Activated CD8-positive, alpha-beta T cell treated with anti-CD3 and anti-CD28 coated beads, Interleukin-2, amount 10 ng/mL, durations not matched to agents 7 days and 5 days (primary cell): Measurements from ENCODE around the gene GALNT18. TPM values are rescaled to one million over a fixed set of nuclear protein-coding genes. Genes with fewer than 3 reads are reported as not detected.

Experiments
- ATAC-seq: fragments of 150-1000 bp; cut with Tn5 transposase; one replicate; pipeline ENCODE4 v1.10.0; 2021; ENCODE audit warnings: moderate library complexity
- CTCF ChIA-PET: fragments of 350-600 bp; sonication (Branson Sonifier 250); formaldehyde crosslinking; loops from one replicate; lab custom pipeline; 2021; ENCODE audit warnings: antibody characterized with exemption; lab: Charles Lee
- POLR2A ChIA-PET: fragments of 350-600 bp; sonication (Branson Sonifier 250); formaldehyde crosslinking; loops from one replicate; lab custom pipeline; 2021; ENCODE audit warnings: antibody characterized with exemption; lab: Charles Lee
- DNase-seq: peaks from one replicate; pipeline ENCODE4 v3.0.0-alpha.2; 2020
- H3K27ac Mint-ChIP-seq: one replicate; pipeline ENCODE4 v1.8.0; 2021; ENCODE audit warnings: mild to moderate bottlenecking, mixed read lengths
- H3K27me3 Mint-ChIP-seq: one replicate; pipeline ENCODE4 v1.8.0; 2021; ENCODE audit warnings: low read depth, mixed read lengths
- H3K36me3 Mint-ChIP-seq: one replicate; pipeline ENCODE4 v1.8.0; 2021; ENCODE audit warnings: low read depth, mixed read lengths
- H3K4me1 Mint-ChIP-seq: one replicate; pipeline ENCODE4 v1.8.0; 2021; ENCODE audit warnings: low read depth, mixed read lengths
- H3K4me3 Mint-ChIP-seq: one replicate; pipeline ENCODE4 v1.8.0; 2021; ENCODE audit warnings: mild to moderate bottlenecking, mixed read lengths
- H3K9me3 Mint-ChIP-seq: one replicate; pipeline ENCODE4 v1.8.0; 2022; ENCODE audit warnings: mixed read lengths; ENCODE audit not compliant: insufficient read depth
- total RNA-seq, 2 experiments: library from RNA; stranded (reverse); gene quantifications; one replicate each; pipeline ENCODE4 v1.2.3, GENCODE V29; 2021

Gene GALNT18
- total RNA-seq, 2 experiments from 2014 or later, result 0.23 to 0.42 TPM

DNA sequence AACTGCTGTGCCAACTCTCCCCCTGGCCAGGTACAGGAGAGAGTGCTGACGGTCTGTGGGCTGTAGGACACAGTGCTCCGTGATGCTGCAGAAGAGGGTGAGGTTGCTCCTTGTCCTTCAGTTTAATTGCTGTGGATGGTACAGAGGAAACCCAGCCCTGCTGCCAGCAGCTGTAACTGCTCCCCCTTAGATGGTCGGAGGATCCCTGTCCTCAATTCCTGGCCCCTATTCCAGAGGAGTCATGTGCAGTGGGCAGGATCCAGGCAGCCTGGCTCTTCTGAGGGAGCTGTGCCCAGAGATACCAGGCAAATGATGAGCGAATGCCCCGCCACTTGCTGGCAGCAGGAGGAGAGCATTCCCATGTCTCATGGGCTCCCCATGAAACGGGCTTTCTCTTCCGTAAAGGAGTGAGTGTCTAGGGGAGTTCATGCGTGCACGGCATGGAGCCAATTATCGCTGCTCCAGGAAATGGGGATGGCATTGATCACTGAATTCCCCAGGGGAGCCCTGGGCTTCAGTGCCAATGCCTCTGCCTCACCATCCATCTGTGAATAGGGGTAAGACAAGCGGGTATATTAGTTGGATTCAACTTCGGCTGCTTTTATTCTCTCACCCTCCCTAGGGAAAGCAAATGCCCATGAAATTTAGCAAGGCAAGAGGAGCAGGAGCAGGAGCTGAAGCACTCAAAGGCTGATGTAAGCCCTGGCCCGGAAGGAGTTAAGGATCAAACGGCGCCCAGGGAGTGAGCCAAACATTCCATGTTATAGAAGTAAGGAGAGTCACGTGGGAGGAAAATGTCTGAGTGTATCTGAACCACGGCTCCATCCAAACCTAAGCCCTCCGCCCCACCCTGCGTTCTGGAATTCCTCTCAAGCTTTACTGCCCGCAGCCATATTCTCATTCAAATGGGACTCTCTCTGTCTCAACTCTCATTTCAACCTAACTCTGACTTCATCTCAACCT lies 217.8 kb downstream of the GALNT18 start:
- Mint-ChIP-seq H3K4me3 (no peak overlapping the region), H3K36me3 (no peaks in the 10 kb centered on the region), H3K27me3 (peaks cover 2% of the 10 kb centered on the region), H3K27ac (no peak overlapping the region), H3K9me3 (no peaks in the 10 kb centered on the region), H3K4me1 (no peaks in the 10 kb centered on the region)
- ATAC-seq (no peak), DNase-seq (no peak)
- POLR2A ChIA-PET, result no interaction called here
- CTCF ChIA-PET, result no interaction called here

DNA sequence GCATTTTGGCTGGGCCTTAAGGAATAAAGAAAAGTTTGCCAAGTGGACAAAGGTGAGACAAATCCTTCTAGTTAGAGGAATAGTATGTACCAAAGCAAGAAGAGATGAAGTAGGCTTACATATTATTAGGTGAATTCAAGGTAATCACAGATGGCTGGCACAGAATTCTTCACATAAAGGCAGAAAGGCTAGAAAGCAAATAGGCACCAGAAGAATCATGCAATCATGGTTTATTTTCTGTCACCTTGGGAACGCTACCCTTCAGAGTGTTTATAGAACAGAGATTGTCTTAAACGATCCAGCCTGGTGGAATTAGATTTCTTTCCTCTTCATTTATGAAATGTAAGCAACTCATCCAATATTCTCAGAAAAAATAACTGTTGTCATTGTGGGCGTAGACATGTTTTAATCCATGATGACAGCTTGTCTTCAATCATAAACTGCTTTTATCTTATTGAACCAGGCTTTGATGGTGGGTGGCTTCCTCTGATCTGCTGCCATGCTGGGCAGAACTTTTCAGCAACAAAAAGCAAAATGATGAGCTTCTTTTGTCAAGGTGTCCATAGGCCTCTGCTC lies 219.8 kb downstream of the GALNT18 start:
- DNase-seq (no peak), ATAC-seq (no peak)
- Mint-ChIP-seq H3K36me3 (no peaks in the 10 kb centered on the region), H3K4me3 (no peak overlapping the region), H3K9me3 (no peaks in the 10 kb centered on the region), H3K4me1 (no peaks in the 10 kb centered on the region), H3K27ac (no peak overlapping the region), H3K27me3 (peaks cover 2% of the 10 kb centered on the region)
- ChIA-PET CTCF (interaction anchor here (1.3 kb wide), 1 partner anchor 386 kb away, joined by 6 read pairs; no protein-coding TSS in a partner anchor), POLR2A (no interaction called here)

DNA sequence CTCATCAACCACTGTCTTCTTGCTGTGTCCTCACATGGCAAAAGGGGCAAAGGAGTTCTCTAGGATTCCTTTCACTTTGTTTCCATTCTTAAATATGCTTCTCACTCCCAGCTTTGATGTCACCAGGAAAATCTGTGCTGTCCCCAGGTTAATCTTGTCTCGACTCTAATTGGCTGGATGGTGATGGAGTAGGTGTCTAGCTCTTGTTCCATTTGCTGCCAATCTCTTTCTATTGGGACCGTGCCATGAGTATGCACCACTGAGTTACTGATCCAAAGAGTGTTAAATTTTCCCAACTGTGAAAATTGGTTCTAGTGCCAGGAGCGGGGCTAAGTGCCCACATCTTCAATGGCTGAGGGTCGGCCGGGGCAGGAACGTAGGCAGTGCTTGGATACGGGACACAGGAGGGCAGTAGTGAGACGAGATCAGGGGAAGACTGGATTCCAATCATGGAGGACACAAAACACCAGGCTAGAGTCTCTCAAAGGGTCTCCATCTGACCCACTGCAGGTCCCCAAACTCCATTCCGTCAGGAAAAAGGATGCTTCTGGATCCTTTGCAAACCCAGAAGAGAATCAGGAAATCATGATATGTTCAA lies 221.1 kb downstream of the GALNT18 start:
- Mint-ChIP-seq H3K4me3 (no peak overlapping the region), H3K9me3 (no peaks in the 10 kb centered on the region), H3K27me3 (peaks cover 2% of the 10 kb centered on the region), H3K36me3 (no peaks in the 10 kb centered on the region), H3K27ac (no peak overlapping the region), H3K4me1 (no peaks in the 10 kb centered on the region)
- ATAC-seq, result no peak
- POLR2A ChIA-PET, result no interaction called here
- CTCF ChIA-PET, result interaction anchor here (1.2 to 1.7 kb wide), 4 partner anchors 8 to 387 kb away, joined by 3 to 6 read pairs (median 3); no protein-coding TSS in a partner anchor
- no peak for DNase-seq

DNA sequence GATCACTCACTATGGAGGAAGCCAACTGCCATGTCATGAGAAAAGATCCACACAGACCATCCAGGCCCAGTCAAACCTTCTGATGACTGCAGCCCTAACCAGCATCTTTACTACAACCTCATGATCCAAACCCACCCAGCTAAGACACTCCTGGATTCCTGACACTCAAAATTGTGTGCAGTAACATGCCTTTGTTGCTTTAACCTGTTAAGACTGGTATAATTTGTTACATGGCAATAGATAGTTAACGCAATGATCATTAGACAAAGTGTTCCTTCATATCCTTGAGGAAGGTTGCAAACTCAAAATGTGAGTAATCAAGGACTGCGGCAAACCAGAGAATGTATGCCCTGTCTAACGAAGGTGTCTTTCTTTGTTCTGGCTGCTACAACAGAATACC lies 221.7 kb downstream of the GALNT18 start:
- ChIA-PET CTCF (interaction anchor here (1.2 to 1.7 kb wide), 3 partner anchors 9 to 371 kb away, joined by 3 read pairs; no protein-coding TSS in a partner anchor), POLR2A (no interaction called here)
- DNase-seq, result no peak
- Mint-ChIP-seq H3K9me3 (no peaks in the 10 kb centered on the region), H3K4me1 (no peaks in the 10 kb centered on the region), H3K27me3 (peaks cover 3% of the 10 kb centered on the region), H3K4me3 (no peak overlapping the region), H3K27ac (no peak overlapping the region), H3K36me3 (no peaks in the 10 kb centered on the region)
- no peak for ATAC-seq

DNA sequence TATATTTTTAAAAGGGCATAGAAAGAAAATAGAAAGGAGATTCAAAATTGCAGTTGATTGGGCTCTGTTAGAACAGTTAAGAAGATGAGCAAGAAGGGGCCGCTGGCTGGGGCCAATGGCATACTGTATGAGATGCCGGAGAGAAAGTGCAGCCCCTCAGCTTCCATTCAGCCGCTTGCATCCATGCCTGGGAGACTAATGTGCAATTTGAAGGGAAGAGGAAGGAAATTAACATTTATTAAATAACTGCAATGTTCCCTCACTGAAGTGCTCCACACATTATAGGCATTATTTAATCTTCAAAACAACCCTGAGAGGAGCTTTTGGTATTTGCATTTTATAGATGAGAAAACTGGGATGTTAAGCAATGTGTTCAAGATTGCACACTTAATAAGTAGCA lies 224.0 kb downstream of the GALNT18 start:
- no peaks in the 10 kb centered on the region for H3K9me3 Mint-ChIP-seq
- DNase-seq (no peak), ATAC-seq (no peak)
- H3K4me3 Mint-ChIP-seq, result no peak overlapping the region
- no peaks in the 10 kb centered on the region for H3K36me3 Mint-ChIP-seq
- H3K27me3 Mint-ChIP-seq, result peaks cover 3% of the 10 kb centered on the region
- CTCF ChIA-PET, result interaction anchor here (1.8 kb wide), 1 partner anchor 389 kb away, joined by 6 read pairs; no protein-coding TSS in a partner anchor
- POLR2A ChIA-PET, result no interaction called here
- H3K27ac Mint-ChIP-seq, result no peak overlapping the region
- H3K4me1 Mint-ChIP-seq, result no peaks in the 10 kb centered on the region

DNA sequence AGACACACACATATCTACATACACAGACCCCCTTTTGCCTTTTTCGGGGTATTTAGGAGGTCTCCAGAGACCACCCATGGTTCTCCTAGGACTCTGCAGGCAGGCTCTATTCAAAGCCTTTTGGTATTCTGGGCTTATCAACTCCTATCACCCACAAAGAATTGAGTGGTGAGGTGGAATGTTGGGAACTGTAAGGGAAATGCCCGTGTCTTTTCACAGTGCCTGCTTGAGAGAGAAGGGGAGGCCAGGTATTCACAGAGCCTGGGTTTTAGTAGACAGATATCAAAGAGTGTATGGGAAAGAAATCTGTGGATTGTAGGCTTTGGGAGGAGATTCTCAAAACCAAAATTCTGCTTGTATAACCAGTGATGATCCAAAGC lies 224.8 kb downstream of the GALNT18 start:
- no peaks in the 10 kb centered on the region for H3K36me3 Mint-ChIP-seq
- no peak overlapping the region for H3K4me3 Mint-ChIP-seq
- H3K27ac Mint-ChIP-seq, result no peak overlapping the region
- H3K9me3 Mint-ChIP-seq, result no peaks in the 10 kb centered on the region
- DNase-seq, result no peak
- H3K27me3 Mint-ChIP-seq, result peaks cover 3% of the 10 kb centered on the region
- POLR2A ChIA-PET, result no interaction called here
- no peak for ATAC-seq
- no peaks in the 10 kb centered on the region for H3K4me1 Mint-ChIP-seq
- CTCF ChIA-PET, result no interaction called here

DNA sequence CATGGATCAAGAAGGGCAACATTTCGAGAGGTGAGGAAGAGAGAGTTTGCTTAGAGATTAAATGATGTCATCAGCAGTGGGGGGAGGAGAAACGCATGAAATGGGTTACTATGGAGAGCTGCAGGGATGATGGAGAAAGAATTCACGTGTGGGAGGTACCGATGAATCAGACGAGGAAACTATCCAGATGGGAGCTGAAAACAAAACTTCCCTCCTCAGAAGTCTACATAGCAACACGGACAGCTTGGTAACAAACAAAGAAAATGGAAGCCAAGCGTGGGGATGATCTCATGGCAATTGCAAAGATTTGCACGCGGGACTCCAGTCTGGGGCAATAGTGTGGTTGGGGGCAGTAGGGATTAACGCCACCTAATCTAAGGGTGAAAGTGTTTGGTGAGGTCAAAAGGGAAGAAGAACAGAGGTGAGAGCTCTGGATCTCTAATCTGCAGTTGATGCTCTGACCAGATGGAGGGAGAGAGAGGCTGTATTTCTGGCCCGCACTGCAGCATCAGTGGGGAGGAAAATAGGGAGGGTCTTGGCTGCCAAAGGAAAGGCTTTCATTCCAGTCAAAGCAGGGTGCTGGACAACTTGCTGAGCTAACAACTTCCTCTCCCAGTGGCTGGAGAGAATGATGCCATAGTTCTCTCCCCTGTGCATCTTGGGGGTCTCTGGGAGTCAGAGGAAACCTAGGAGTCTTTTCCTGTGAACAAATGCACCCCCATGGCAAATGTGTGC lies 225.3 kb downstream of the GALNT18 start:
- no peaks in the 10 kb centered on the region for H3K9me3 Mint-ChIP-seq
- no peak overlapping the region for H3K27ac Mint-ChIP-seq
- CTCF ChIA-PET, result no interaction called here
- ATAC-seq (no peak), DNase-seq (no peak)
- H3K4me1 Mint-ChIP-seq, result no peaks in the 10 kb centered on the region
- no peak overlapping the region for H3K4me3 Mint-ChIP-seq
- POLR2A ChIA-PET, result no interaction called here
- peaks cover 3% of the 10 kb centered on the region for H3K27me3 Mint-ChIP-seq
- no peaks in the 10 kb centered on the region for H3K36me3 Mint-ChIP-seq

DNA sequence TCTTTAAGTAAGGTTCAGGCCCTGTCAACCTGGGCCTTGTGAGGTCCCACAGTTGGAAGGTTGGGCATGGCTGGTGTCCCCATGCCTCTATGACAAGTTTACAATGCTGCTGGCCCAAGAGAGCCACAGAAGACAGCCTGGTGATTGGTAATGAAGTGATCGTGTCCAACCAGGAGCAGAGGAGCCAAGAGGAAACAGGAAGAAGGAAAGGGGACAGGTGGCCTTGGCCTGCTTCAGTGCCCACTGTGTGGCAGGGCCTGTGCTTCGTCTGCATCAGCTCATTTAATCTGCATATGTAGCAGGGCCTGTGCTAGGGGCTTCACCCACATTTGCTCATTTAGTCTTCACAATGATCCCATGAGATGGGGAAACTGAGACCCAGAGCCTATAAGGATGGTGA lies 226.7 kb downstream of the GALNT18 start:
- ChIA-PET CTCF (no interaction called here), POLR2A (no interaction called here)
- H3K4me3 Mint-ChIP-seq, result no peak overlapping the region

DNA sequence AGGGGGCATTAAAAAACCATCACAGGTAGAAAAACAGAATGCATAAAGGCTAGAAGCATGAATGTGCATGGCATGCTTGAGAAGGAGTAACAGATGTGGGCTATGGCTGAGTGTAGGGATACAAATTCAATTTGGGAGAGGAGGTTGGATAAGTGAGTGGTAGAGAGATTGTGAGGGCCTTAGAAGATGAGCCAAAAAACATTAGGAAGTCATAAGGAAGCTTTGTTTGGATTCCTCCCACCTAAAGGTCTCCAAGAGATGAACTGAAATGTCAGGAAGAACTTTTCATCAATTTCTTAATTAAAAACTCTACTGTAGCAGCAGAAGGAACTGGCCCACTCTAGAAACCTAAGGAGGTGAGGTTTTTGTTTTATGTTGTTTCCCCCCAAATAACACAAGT lies 227.6 kb downstream of the GALNT18 start:
- ATAC-seq, result no peak

More for the DNA sequence above, 226.7 kb downstream of the GALNT18 start:
- no peak for DNase-seq
- Mint-ChIP-seq H3K27me3 (peaks cover 3% of the 10 kb centered on the region), H3K27ac (no peak overlapping the region), H3K4me1 (no peaks in the 10 kb centered on the region), H3K9me3 (no peaks in the 10 kb centered on the region), H3K36me3 (no peaks in the 10 kb centered on the region)
- ATAC-seq, result no peak

DNA sequence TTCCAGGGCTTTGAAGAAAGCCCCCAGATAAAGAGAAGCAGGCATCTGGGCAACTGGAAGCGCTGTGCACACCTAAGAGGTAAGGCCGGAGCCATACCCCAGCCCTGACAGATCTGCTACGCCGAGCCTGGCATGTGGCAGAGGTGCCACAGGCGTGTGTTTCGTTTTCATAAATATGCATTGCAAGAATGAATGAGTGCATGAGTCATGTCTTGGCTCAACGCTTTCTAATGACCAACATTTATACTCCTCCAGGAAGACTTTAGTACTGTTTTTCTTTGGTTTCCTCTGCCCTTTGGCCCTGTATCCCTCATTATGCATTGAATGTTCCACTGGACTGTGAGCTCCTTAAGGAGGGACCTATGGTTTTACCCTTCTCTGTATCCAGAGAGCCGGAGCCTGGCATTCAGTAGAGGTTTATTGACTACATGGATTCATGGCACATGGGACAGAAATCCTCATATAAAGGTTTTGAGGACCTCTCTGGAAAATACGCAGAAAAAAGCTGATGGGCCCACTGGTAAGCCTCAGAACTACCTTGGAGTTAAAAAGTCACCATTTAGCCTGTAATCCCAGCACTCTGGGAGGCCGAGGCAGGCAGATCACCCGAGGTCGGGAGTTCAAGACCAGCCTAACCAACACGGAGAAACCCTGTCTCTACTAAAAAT lies 229.9 kb downstream of the GALNT18 start:
- DNase-seq, result no peak
- POLR2A ChIA-PET, result no interaction called here
- CTCF ChIA-PET, result no interaction called here
- no peaks in the 10 kb centered on the region for H3K4me1 Mint-ChIP-seq
- H3K9me3 Mint-ChIP-seq, result no peaks in the 10 kb centered on the region
- H3K36me3 Mint-ChIP-seq, result no peaks in the 10 kb centered on the region
- ATAC-seq, result no peak
- H3K27ac Mint-ChIP-seq, result no peak overlapping the region
- H3K4me3 Mint-ChIP-seq, result no peak overlapping the region
- peaks cover 3% of the 10 kb centered on the region for H3K27me3 Mint-ChIP-seq

More for the DNA sequence above, 227.6 kb downstream of the GALNT18 start:
- POLR2A ChIA-PET, result no interaction called here
- Mint-ChIP-seq H3K9me3 (no peaks in the 10 kb centered on the region), H3K4me1 (no peaks in the 10 kb centered on the region), H3K4me3 (no peak overlapping the region), H3K27ac (no peak overlapping the region), H3K36me3 (no peaks in the 10 kb centered on the region), H3K27me3 (peaks cover 3% of the 10 kb centered on the region)
- CTCF ChIA-PET, result no interaction called here
- no peak for DNase-seq

DNA sequence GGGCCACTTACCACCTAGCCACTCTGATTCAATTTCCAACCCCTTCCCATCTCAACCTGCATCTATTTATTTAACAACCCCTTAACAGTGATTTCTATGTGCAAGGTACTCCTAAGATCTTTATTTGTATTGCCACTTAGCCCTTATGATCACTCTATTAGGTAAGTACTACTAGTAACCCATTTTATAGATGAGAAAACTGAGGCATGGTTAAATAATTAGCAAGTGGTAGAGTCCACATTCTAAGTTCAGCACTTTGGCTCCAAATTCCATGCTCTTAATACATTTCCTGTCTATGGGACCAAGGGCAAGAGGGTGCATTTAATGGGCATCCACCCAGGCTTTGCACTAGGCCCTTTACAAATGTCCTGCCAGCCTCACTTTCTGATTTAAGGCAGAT lies 230.6 kb downstream of the GALNT18 start:
- Mint-ChIP-seq H3K4me3 (no peak overlapping the region), H3K27me3 (peaks cover 4% of the 10 kb centered on the region), H3K27ac (no peak overlapping the region), H3K36me3 (no peaks in the 10 kb centered on the region), H3K9me3 (no peaks in the 10 kb centered on the region), H3K4me1 (no peaks in the 10 kb centered on the region)
- POLR2A ChIA-PET, result no interaction called here
- DNase-seq (no peak), ATAC-seq (no peak)
- CTCF ChIA-PET, result no interaction called here
